Breast epithelium (tissue), 4 donors: ENCODE results near the gene NFKBIB. TPM values are rescaled to one million over a fixed set of nuclear protein-coding genes. Genes with fewer than 3 reads are reported as not detected.

ENCODE experiments used
- DNase-seq, 2 donors: peaks; one replicate each; pipeline ENCODE4 v3.0.0-alpha.2; 2019; ENCODE audit warnings: low spot score in 2 of 2
- H3K27ac ChIP-seq, 2 donors: fragments of 200-600 bp; sonication (generic) in 1 of 2; one replicate each; pipeline ENCODE4 v1.5.1; 2016 to 2019; ENCODE audit warnings: mild to moderate bottlenecking in 1 of 2
- H3K27me3 ChIP-seq, 2 donors: fragments of 200-600 bp; sonication (generic) in 1 of 2; one replicate each; pipeline versions ENCODE4 v1.5.1 to v1.6.0; 2017 to 2019; ENCODE audit warnings: control low read depth in 1 of 2, mild to moderate bottlenecking in 1 of 2
- H3K36me3 ChIP-seq: fragments of 200-600 bp; one replicate; pipeline ENCODE4 v1.5.1; 2019
- H3K4me1 ChIP-seq, 2 donors: fragments of 200-600 bp; sonication (generic); one replicate each; pipeline ENCODE4 v1.5.1; 2016 to 2019; ENCODE audit warnings: control low read depth in 1 of 2
- H3K4me3 ChIP-seq, 3 donors: fragments of 200-600 bp; sonication (generic); 1 replicate in 2 of 3; 2 replicates in 1 of 3; pipeline ENCODE4 v1.5.1; 2016 to 2019; ENCODE audit warnings: mild to moderate bottlenecking in 3 of 3, moderate library complexity in 2 of 3
- H3K9me3 ChIP-seq, 2 donors: fragments of 200-600 bp; sonication (generic) in 1 of 2; one replicate each; pipeline ENCODE4 v1.5.1; 2016 to 2019; ENCODE audit warnings: control low read depth in 1 of 2
- POLR2A ChIP-seq: fragments of 450-650 bp; IDR thresholded peaks from one replicate; pipeline ENCODE4 v1.6.1; 2016; ENCODE audit warnings: antibody characterized with exemption, mild to moderate bottlenecking, moderate library complexity
- POLR2AphosphoS5 ChIP-seq, 3 donors: sonication (generic); formaldehyde crosslinking; IDR thresholded peaks; one replicate each; pipeline ENCODE4 v1.6.1; 2017; ENCODE audit warnings: antibody characterized with exemption in 3 of 3
- intact Hi-C: fragments of 100-400 bp; cut with DNase I; formaldehyde crosslinking; loops from one replicate; pipeline ENCODE4 v1.15.1; 2023; ENCODE audit warnings: low total_unique reads
- total RNA-seq, 3 donors: library from RNA; depleted of rRNA; stranded (reverse); fragments of >200 nt; gene quantifications; one replicate each; pipeline ENCODE4 v1.1.0, GENCODE V29; 2016
- TF ChIP-seq, protein P1 (sequence below), 3 donors: fragments of 450-650 bp; IDR thresholded peaks; one replicate each; pipeline ENCODE4 v1.5.1; 2016 to 2017; ENCODE audit warnings: antibody characterized with exemption in 3 of 3, mild to moderate bottlenecking in 3 of 3, moderate library complexity in 3 of 3

Gene NFKBIB
- total RNA-seq, 3 donors from 2014 or later = 15.7 to 29.2 (median 19.6) TPM

DNA sequence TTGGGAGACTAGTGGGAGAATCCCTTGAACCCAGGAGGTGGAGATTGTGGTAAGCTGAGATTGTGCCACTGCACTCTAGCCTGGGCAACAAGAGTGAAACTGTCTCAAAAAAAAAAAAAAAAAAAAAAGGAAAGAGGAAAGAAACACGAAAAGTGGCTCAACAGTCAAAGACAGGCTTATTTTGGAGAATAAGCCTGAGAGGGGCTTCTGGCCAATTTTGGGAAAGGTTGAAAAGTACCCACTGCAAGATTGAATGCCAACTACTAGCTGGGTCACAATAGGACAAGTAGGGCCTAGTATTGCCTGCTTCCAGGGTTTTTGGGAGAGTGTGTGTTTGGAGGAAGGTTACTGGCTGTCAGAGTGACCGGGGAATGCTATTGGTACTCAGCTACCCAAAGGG lies 58.5 kb downstream of the NFKBIB start:
- intact Hi-C loops = no loop called here
- H3K27ac ChIP-seq = no peak overlapping the region
- no peaks in the 10 kb centered on the region for H3K9me3 ChIP-seq
- no peak overlapping the region for H3K4me3 ChIP-seq
- H3K4me1 ChIP-seq = peaks cover 0 to 6% of the 10 kb centered on the region in 2 donors
- TF ChIP-seq, protein P1, sequence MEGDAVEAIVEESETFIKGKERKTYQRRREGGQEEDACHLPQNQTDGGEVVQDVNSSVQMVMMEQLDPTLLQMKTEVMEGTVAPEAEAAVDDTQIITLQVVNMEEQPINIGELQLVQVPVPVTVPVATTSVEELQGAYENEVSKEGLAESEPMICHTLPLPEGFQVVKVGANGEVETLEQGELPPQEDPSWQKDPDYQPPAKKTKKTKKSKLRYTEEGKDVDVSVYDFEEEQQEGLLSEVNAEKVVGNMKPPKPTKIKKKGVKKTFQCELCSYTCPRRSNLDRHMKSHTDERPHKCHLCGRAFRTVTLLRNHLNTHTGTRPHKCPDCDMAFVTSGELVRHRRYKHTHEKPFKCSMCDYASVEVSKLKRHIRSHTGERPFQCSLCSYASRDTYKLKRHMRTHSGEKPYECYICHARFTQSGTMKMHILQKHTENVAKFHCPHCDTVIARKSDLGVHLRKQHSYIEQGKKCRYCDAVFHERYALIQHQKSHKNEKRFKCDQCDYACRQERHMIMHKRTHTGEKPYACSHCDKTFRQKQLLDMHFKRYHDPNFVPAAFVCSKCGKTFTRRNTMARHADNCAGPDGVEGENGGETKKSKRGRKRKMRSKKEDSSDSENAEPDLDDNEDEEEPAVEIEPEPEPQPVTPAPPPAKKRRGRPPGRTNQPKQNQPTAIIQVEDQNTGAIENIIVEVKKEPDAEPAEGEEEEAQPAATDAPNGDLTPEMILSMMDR (IDR thresholded peaks at IDR 0.05) = no peak
- TF ChIP-seq POLR2AphosphoS5 (IDR thresholded peaks at IDR 0.05) (no peak), POLR2A (no peak)
- H3K27me3 ChIP-seq = no peaks in the 10 kb centered on the region
- no peaks in the 10 kb centered on the region for H3K36me3 ChIP-seq
- DNase-seq = no peak

Other genes starting within 250 kb of the NFKBIB start
- gene CAPN12, start 155.5 kb upstream of the NFKBIB start, total RNA-seq = 1 to 10 TPM in 2 of 3 donors, under 1 TPM in 1; 0.16 to 9.2 (median 4.1) TPM
- gene LGALS7, start 126.5 kb upstream of the NFKBIB start, total RNA-seq = 1 to 10 TPM in 1 of 3 donors, not detected in 2; 1.5 TPM
- 10 to 100 TPM in 1 of 3 donors, 1 to 10 TPM in 1, not detected in 1; 5.9 to 23.6 TPM for gene LGALS7B, start 110.8 kb upstream of the NFKBIB start, total RNA-seq
- gene LGALS4, start 87.0 kb upstream of the NFKBIB start, total RNA-seq = 10 to 100 TPM in 1 of 3 donors, under 1 TPM in 2; 0.80 to 16.4 (median 0.88) TPM
- 100 to 1,000 TPM in 1 of 3 donors, 10 to 100 TPM in 2; 85.8 to 113 (median 93.8) TPM for gene ECH1, start 68.2 kb upstream of the NFKBIB start, total RNA-seq
- gene HNRNPL, start 50.0 kb upstream of the NFKBIB start, total RNA-seq = 100 to 1,000 TPM; 164 to 193 (median 168) TPM
- gene RINL, start 21.7 kb upstream of the NFKBIB start, total RNA-seq = 10 to 100 TPM in 2 of 3 donors, 1 to 10 TPM in 1; 4.5 to 13.0 (median 12.8) TPM
- gene SIRT2, start 351 bp upstream of the NFKBIB start, total RNA-seq = 10 to 100 TPM; 61.8 to 92.3 (median 88.2) TPM
- gene CCER2, start 12.2 kb downstream of the NFKBIB start, total RNA-seq = under 1 TPM in 2 of 3 donors, not detected in 1; 0.64 to 0.88 TPM
- gene SARS2, start 30.8 kb downstream of the NFKBIB start, total RNA-seq = 10 to 100 TPM; 10.9 to 22.6 (median 18.9) TPM
- 10 to 100 TPM; 27.5 to 41.0 (median 29.3) TPM for gene MRPS12, start 31.0 kb downstream of the NFKBIB start, total RNA-seq
- gene FBXO17, start 75.8 kb downstream of the NFKBIB start, total RNA-seq = 10 to 100 TPM; 14.2 to 67.2 (median 28.5) TPM
- 1 to 10 TPM; 2.6 to 7.2 (median 5.1) TPM for gene FBXO27, start 132.6 kb downstream of the NFKBIB start, total RNA-seq
- gene ACP7, start 184.4 kb downstream of the NFKBIB start, total RNA-seq = not detected
- gene PAK4, start 225.8 kb downstream of the NFKBIB start, total RNA-seq = 10 to 100 TPM in 2 of 3 donors, 1 to 10 TPM in 1; 3.5 to 12.0 (median 10.2) TPM